ENCODE data around the gene ART1.

DNA sequence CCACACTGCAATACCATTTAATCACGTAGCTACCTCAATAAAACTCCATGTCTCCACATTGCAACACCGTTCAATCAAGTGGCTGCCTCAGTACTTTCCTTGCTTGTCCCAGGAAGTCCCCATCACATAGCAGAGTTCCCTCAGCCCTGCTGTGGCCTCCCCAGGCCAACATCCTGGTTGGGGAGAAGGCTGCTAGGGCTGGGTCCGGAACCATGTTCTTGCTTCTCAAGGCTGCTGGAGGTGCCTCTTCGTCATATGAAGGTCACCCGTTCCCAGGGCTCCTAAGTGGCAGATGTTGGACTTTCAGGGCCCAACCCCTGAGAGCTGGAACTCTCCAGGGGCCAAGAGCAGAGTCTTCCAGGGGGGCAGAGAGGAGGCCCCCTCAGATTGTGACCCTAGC is 6.4 kb upstream of the ART1 start:
- TF ChIP-seq, protein P1, sequence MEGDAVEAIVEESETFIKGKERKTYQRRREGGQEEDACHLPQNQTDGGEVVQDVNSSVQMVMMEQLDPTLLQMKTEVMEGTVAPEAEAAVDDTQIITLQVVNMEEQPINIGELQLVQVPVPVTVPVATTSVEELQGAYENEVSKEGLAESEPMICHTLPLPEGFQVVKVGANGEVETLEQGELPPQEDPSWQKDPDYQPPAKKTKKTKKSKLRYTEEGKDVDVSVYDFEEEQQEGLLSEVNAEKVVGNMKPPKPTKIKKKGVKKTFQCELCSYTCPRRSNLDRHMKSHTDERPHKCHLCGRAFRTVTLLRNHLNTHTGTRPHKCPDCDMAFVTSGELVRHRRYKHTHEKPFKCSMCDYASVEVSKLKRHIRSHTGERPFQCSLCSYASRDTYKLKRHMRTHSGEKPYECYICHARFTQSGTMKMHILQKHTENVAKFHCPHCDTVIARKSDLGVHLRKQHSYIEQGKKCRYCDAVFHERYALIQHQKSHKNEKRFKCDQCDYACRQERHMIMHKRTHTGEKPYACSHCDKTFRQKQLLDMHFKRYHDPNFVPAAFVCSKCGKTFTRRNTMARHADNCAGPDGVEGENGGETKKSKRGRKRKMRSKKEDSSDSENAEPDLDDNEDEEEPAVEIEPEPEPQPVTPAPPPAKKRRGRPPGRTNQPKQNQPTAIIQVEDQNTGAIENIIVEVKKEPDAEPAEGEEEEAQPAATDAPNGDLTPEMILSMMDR (IDR thresholded peaks at IDR 0.05; ENCODE audit: borderline replicate concordance, extremely low read depth, low read length, poor library complexity, severe bottlenecking): no peak
- no peak for TF ChIP-seq EZH2 (IDR thresholded peaks at IDR 0.05; ENCODE audit: borderline replicate concordance, low read depth, low read length, severe bottlenecking)
